Cardiac fibroblast (primary cell): ENCODE measurements around the gene SECISBP2.

Experiments used
- DNase-seq, 2 donors: peaks; one replicate each; pipeline versions ENCODE4 v3.0.0 to v3.0.0-alpha.2; 2010; ENCODE audit warnings: low read depth in 2 of 2
- H3K4me3 ChIP-seq, 2 donors: replicated peaks in 1 of 2; 1 replicate in 1 of 2; 2 replicates in 1 of 2; pipeline ENCODE4 v1.5.1; 2011; ENCODE audit warnings: low read depth in 2 of 2, low read length in 2 of 2, mild to moderate bottlenecking in 2 of 2, moderate library complexity in 1 of 2
- CTCF ChIP-seq: IDR thresholded peaks from one replicate; pipeline ENCODE4 v1.5.1; 2011; ENCODE audit warnings: low read depth, mild to moderate bottlenecking, low read length, inconsistent platforms

SECISBP2 gene

GRCh38 chr9:89346696-89347095 lies 28.4 kb downstream of the SECISBP2 start:
- H3K4me3 ChIP-seq, result no peak overlapping the region
- TF ChIP-seq CTCF, result no peak
- DNase-seq, result no peak

DNA sequence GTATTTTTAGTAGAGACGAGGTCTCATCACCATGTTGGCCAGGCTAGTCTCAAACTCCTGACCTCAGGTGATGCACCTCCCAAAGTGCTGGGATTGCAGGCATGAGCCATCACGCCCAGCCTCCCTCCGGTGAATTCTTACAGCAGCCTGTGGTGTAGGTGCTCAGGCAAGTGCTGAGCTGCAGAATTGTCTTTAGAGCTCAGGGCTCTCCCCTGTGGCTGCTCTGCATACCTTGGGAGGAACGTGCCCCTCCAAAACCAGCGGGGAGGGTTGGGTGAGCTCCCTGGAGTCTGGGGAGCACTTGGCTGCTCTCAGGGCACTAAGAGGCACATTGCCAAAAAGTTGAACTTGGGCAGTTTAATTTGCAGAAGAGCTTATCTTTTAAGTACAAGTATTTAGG lies 29.4 kb downstream of the SECISBP2 start:
- no peak for TF ChIP-seq CTCF
- DNase-seq, result no peak
- H3K4me3 ChIP-seq, result no peak overlapping the region

DNA sequence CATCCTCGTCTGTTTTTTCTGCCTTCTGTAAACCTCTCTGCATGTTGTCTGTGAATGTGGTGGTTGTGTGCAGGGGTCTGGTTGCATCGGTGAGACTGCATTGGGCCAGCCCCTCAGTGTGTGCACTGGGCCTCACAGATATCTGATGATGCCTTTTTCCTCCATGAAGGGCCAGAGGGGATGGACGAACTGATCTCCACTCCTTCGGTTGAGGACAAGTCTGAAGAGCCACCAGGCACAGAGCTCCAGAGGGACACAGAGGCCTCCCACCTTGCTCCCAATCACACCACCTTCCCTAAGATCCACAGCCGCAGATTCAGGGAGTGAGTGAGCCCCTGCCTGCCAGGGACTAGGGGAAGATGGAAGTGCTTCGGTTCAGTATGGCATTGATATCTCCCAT lies 31.3 kb downstream of the SECISBP2 start:
- no peak overlapping the region for H3K4me3 ChIP-seq
- no peak for TF ChIP-seq CTCF
- no peak for DNase-seq

DNA sequence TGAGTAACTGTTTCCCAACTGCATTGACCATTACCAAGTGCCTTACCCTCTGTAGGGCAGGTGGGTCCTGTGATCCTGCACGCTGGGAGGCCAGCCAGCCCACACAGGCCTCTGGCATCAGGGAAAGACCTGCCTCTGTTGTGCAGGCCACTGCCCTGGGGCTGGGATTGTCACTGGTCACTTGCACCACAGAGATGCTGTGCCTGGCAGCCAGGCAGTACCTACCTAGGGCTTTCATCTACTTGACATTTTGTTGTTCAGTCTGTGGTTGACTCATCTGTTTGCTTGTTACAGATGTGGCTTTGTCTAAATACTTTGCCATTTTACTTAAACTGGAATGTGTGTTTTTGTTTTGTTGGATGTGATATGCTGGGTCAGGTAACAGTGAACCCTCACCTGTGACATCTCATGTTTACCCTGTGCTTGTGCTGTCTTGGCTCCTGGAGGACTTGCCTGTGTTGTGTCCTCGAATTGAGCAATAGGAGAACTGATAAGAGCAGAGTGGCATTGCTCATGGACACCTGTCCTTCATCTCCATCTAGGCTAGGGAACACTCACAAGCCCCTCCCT lies 32.8 kb downstream of the SECISBP2 start:
- no peak for TF ChIP-seq CTCF
- DNase-seq, result no peak
- no peak overlapping the region for H3K4me3 ChIP-seq

DNA sequence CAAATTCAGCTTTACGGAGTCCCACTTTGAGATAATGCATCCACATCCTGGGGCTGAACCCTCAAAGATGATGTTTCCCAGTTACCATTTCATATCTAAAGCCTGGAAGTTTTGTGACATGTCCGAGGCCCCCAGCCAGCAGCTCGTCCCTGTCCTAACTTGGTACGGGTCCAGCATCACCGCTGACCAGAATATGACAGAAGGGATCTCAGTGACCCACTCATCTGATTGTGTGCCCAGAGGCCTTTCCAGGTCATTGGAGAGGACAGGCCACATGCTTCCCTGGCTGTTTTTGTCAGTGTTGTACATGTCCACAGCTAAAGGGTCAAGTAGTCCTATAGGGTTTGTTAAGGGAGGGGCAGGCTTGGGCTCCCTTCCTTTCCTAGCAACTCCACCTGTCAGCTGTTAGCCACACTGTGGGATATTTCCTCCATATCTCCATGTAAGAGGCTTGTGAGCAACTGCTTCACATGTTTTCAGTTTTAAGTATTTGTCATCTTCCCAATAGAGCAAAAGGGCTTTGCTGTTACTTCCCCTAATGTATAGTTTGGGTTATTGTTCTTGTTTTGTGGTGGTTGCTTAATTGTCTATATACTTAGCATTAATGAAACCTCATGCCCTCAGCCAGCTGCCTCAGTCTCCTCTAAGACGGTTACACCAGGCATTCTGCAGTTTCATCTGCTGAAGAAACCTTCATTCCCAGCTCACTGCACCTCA lies 33.4 kb downstream of the SECISBP2 start:
- no peak for TF ChIP-seq CTCF
- no peak for DNase-seq
- H3K4me3 ChIP-seq, result no peak overlapping the region

- no peak for DNase-seq
- TF ChIP-seq CTCF, result no peak
- no peak overlapping the region for H3K4me3 ChIP-seq
Measured at GRCh38 chr9:89352451-89352850, 34.2 kb downstream of the SECISBP2 start.
